ENCODE results near the gene CHST1. TPM values are rescaled to one million over a fixed set of nuclear protein-coding genes. Genes with fewer than 3 reads are reported as not detected.

Gene CHST1
- total RNA-seq, 1 experiment from 2014 or later: not detected

GRCh38 chr11:45662096-45662664, 3.2 kb downstream of the CHST1 start:
- no peak for DNase-seq (ENCODE audit: extremely low read depth, low read depth)

GRCh38 chr11:45661439-45662055, 3.9 kb downstream of the CHST1 start:
- no peak for DNase-seq (ENCODE audit: extremely low read depth, low read depth)

GRCh38 chr11:45660729-45661438, 4.5 kb downstream of the CHST1 start:
- DNase-seq (ENCODE audit: extremely low read depth, low read depth): no peak

- DNase-seq (ENCODE audit: extremely low read depth, low read depth): no peak
These were observed 5.6 kb downstream of the CHST1 start for GRCh38 chr11:45659818-45660160.

- DNase-seq (ENCODE audit: extremely low read depth, low read depth): no peak
These were observed 6.2 kb downstream of the CHST1 start for GRCh38 chr11:45659031-45659817.

GRCh38 chr11:45658292-45658991, 7.0 kb downstream of the CHST1 start:
- DNase-seq (ENCODE audit: extremely low read depth, low read depth): no peak

- no peak for DNase-seq (ENCODE audit: extremely low read depth, low read depth)
These were observed 7.7 kb downstream of the CHST1 start for GRCh38 chr11:45657496-45658260.

- DNase-seq (ENCODE audit: extremely low read depth, low read depth): no peak
These were observed 9.6 kb downstream of the CHST1 start for GRCh38 chr11:45655831-45656230.

GRCh38 chr11:45655347-45655756, 10.1 kb downstream of the CHST1 start:
- peak; percentile 39 for DNase-seq (ENCODE audit: extremely low read depth, low read depth)

- DNase-seq (ENCODE audit: extremely low read depth, low read depth): no peak
These were observed 10.5 kb downstream of the CHST1 start for GRCh38 chr11:45655012-45655283.

- DNase-seq (ENCODE audit: extremely low read depth, low read depth): no peak
These were observed 11.0 kb downstream of the CHST1 start for GRCh38 chr11:45654231-45655011.

- no peak for DNase-seq (ENCODE audit: extremely low read depth, low read depth)
These were observed 12.1 kb downstream of the CHST1 start for GRCh38 chr11:45653277-45653676.

GRCh38 chr11:45652781-45653180, 12.6 kb downstream of the CHST1 start:
- DNase-seq (ENCODE audit: extremely low read depth, low read depth): no peak

GRCh38 chr11:45651841-45652749, 13.3 kb downstream of the CHST1 start:
- no peak for DNase-seq (ENCODE audit: extremely low read depth, low read depth)

- DNase-seq (ENCODE audit: extremely low read depth, low read depth): no peak
These were observed 14.3 kb downstream of the CHST1 start for GRCh38 chr11:45651156-45651555.

- DNase-seq (ENCODE audit: extremely low read depth, low read depth): no peak
These were observed 15.0 kb downstream of the CHST1 start for GRCh38 chr11:45650166-45651095.

GRCh38 chr11:45649544-45650165, 15.8 kb downstream of the CHST1 start:
- DNase-seq (ENCODE audit: extremely low read depth, low read depth): no peak
